Pulmonary artery endothelial cell (primary cell): ENCODE results near the gene CHRNA7. TPM values are rescaled to one million over a fixed set of nuclear protein-coding genes. Genes with fewer than 3 reads are reported as not detected.
"Not testable (repeated sequence)": the region's sequence is repeated elsewhere in the genome, so short reads cannot be mapped to it uniquely, and the experiment has no call there.

Source experiments
- DNase-seq: peaks from one replicate; pipeline ENCODE4 v3.0.0-alpha.2; 2011; ENCODE audit warnings: low read depth, low spot score
- total RNA-seq: library from RNA; depleted of rRNA; stranded (reverse); fragments of >200 nt; gene quantifications from 2 replicates; pipeline ENCODE4 v1.2.3, GENCODE V29; 2014

The CHRNA7 gene
- total RNA-seq, 1 donor from 2014 or later = 4.0 TPM

- no peak for DNase-seq
Measured at GRCh38 chr15:32119694-32120330, 89.5 kb downstream of the CHRNA7 start.

GRCh38 chr15:32120577-32121383, 90.5 kb downstream of the CHRNA7 start:
- DNase-seq = no peak

DNA sequence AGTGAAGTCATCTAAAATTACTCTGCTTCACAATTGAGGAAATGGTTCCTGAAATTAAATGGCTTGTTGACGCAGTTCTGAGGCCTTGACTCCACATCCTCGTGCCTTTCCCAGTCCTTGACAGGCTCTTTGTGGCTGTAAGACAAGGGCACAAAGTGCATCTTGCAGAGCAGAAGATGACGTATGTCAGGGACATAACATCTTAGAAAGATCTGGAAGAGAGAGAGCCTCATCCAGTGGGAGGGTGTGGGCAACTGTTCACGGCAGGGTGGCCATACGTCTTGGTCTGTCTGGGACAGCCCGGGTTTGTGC, 91.0 kb downstream of the CHRNA7 start:
- no peak for DNase-seq

DNA sequence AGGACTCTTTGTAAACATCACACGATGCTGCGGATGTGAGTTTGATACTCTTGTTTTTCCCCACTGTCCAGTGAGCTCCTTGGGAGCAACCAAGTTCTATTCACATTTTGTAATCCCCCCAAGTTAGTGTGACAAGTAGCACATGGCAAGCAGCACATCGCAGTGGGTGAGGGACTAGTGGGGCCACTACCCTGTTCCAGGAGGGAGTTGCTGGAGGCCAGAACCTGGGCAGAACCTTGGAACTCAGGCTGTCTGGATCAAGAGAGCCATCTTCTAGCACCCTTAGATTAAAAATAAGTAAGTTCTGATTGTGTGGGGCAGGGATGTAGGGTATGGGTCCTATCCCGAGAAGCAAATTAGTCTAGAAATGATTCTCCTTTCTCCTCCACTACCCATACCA, 91.7 kb downstream of the CHRNA7 start:
- no peak for DNase-seq

GRCh38 chr15:32123473-32123872, 93.2 kb downstream of the CHRNA7 start:
- no peak for DNase-seq

GRCh38 chr15:32124726-32125125, 94.4 kb downstream of the CHRNA7 start:
- DNase-seq = no peak

- DNase-seq = no peak
Measured at GRCh38 chr15:32125595-32125994, 95.3 kb downstream of the CHRNA7 start.

- DNase-seq = no peak
Measured at GRCh38 chr15:32129815-32130214, 99.5 kb downstream of the CHRNA7 start.

- no peak for DNase-seq
Measured at GRCh38 chr15:32130823-32131222, 100.5 kb downstream of the CHRNA7 start.

GRCh38 chr15:32131803-32132202, 101.5 kb downstream of the CHRNA7 start:
- no peak for DNase-seq

- DNase-seq = no peak
Measured at GRCh38 chr15:32132859-32133258, 102.5 kb downstream of the CHRNA7 start.

DNA sequence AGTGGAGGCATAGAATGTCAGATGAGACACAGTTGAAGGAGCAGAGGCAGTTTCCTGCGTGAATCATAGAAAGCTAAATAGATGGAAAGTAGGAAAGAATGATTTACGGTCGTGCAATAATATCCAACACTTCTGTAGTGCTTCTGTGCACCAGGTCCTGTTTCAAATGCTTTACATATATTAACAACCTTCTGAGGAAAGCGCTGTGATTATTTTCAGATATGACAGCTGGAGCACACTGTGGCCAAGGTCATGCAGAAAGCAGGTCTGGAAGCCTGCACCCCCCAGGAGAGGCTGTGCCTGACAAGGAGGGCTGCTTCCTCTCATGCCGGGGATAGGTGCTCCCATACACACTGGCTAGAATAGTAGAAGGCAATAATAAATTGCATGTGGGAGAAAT, 104.5 kb downstream of the CHRNA7 start:
- no peak for DNase-seq

- DNase-seq = no peak
Measured at GRCh38 chr15:32135335-32135734, 105.0 kb downstream of the CHRNA7 start.

- not testable (repeated sequence) for DNase-seq
Measured at GRCh38 chr15:32145512-32145911, 115.2 kb downstream of the CHRNA7 start.

DNA sequence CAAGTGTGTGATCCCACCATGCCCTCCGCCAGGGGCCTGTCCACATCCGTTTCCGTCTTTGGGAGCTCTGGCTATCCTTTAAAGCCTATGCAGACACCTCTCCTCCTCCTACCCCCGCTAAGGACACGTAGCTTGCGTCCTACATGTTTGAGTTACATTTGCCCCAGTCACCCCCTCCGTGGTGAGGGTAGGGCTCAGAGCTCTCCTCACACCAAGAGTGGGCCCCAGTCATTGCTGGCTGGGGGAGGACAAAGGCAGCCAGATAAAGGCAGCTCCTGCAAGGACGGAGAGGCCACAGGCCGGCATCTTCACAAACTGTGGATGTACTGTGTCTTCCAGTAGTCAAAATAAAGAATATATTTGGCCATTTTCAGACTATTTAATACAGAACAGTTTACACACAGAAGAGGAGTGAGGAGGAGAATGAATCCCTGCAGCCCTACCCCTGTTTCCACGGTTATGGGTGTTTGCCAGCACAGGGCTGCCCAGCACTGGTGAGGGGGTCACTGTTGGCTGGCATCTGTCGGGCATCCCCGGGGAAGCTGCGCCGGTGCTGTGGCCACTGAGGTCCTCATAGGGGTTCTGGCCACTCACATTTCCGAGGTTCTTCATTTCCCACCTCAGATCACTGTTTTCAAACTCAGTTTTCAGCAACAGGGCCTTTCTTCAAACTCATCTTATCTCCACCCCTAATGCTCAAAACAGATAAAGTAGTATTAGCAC, 118.7 kb downstream of the CHRNA7 start:
- DNase-seq = no peak

DNA sequence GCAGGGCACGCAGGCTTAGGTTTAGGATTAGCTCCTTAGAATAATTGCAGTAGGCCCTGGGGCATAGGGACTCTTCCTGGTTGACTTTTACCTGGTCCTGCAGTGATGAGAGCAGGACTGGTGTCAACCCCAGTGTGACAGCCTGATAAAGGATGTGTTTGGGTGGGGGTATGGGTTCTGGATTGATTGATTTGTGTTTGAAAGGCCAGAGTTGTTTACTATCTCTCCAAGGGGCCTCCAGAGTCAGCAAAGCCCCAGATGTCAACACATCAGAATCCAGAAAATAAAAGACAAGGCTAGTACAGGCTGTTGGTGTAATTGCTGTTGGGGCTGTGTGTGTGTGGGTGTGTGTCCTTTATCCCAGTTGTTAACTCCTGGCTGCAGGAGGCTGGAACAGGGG, 122.3 kb downstream of the CHRNA7 start:
- no peak for DNase-seq

- DNase-seq = not testable (repeated sequence)
Measured at GRCh38 chr15:32153868-32154623, 123.7 kb downstream of the CHRNA7 start.

DNA sequence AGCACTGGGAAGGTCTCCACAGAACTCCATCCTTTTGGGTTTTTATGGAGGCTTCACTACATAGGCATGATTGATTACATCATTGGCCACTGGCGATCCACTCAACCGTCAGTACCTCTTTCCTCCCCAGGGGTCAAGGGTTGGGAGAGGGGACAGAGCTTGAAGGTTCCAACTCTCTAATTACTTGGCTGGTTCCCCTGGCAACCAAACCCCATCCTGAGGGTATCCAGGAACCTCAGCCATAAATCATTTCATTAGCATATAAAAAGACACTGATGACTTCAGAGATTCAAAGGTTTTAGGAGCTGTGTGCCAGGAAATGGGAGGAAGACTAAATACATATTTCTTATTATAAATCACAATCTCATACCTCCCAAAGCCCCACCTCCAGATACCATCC, 131.8 kb downstream of the CHRNA7 start:
- not testable (repeated sequence) for DNase-seq

GRCh38 chr15:32164065-32164464, 133.8 kb downstream of the CHRNA7 start:
- not testable (repeated sequence) for DNase-seq

- not testable (repeated sequence) for DNase-seq
Measured at GRCh38 chr15:32164747-32165146, 134.4 kb downstream of the CHRNA7 start.

GRCh38 chr15:32165775-32166174, 135.5 kb downstream of the CHRNA7 start:
- DNase-seq = not testable (repeated sequence)

- not testable (repeated sequence) for DNase-seq
Measured at GRCh38 chr15:32166270-32166669, 136.0 kb downstream of the CHRNA7 start.
